Right renal pelvis (tissue), 4 donors: ENCODE measurements around the gene NMNAT1. TPM values are rescaled to one million over a fixed set of nuclear protein-coding genes. Genes with fewer than 3 reads are reported as not detected.
"Not testable (repeated sequence)": the region's sequence is repeated elsewhere in the genome, so short reads cannot be mapped to it uniquely, and the experiment has no call there.

Experiments
- DNase-seq, 4 donors: peaks; one replicate each; pipeline ENCODE4 v3.0.0-alpha.2; 2013; ENCODE audit warnings: low read depth in 4 of 4, low spot score in 3 of 4, missing footprints in 1 of 4
- polyA plus RNA-seq, 4 donors: library from polyadenylated mRNA; unstranded; fragments of 120-200 nt; gene quantifications; one replicate each; pipeline ENCODE4 v1.2.1, GENCODE V29; 2013; ENCODE audit not compliant: insufficient read length in 4 of 4

Gene NMNAT1
- polyA plus RNA-seq, 4 donors, result 19.3 to 23.3 (median 21.6) TPM

DNA sequence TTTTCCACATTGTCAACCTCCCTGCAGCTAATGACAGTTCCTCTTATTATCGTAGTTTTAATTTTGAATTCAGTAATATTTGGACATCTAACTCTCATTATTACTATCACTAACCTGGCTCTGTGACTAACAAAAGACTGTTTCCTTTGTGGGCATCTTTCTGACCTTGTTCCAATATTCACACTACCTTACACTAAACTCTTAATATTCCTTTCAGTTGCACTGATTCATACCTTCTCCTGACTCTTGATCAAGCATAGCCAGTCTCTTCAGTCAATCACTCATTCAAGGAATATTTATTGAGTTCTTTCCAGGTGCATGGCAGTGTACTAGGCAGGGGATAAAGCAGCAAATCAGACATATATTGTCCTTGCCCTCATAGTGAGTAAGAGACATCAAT is 25.4 kb upstream of the NMNAT1 start:
- no peak for DNase-seq

DNA sequence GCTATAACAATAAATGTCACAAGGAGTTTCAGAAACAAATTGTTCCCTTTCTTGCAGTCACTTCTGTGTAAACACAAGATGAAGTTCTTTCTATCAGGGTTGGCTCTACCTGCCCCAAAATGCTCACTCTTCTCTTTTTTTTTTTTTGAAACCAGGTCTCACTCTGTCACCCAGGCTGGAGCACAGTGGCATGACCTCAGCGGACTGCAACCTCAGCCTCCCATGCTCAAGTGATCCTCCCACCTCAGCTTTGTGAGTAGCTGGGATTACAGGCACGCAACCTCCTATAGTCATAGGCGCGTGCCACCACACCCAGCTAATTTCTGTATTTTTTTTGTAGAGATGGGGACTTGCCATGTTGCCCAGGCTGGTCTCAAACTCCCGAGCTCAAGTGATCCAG is 22.7 kb upstream of the NMNAT1 start:
- DNase-seq, result no peak

DNA sequence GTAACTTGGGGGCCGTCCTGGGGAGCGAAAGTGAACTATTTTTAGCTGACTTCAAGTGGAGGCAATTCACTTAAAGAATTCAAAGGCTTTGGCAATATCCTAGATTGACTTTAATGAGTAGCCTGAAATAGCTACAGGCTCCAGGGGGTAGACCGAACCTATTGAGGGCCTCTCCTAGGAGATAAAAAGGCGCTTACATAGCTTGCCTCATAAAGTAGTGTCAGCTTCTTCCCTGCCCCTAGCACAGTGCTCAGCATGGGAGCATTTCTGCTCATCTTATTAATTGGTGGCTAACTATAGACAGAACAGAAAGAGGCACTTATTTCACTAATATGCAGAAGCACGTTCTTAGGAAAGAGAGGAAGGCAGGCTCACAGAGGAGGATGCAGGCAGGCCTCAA is 20.9 kb upstream of the NMNAT1 start:
- no peak for DNase-seq

DNA sequence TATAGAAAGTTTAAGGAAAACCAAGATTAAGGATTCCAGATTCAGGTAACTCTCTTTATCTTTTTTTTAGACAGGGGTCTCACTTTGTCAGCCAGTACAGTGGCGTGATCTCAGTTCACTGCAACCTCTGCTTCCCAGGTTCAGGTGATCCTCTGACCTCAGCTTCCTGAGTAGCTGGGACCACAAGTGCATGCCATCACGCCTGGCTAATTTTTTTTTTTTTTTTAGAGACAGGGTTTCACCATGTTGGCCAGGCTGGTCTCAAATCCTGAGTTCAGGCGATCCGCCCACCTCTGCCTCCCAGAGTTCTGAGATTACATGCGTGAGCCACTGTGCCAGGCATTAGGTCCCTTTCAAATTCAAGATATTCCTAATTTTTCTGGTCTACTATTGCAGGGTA is 16.0 kb upstream of the NMNAT1 start:
- no peak for DNase-seq

DNA sequence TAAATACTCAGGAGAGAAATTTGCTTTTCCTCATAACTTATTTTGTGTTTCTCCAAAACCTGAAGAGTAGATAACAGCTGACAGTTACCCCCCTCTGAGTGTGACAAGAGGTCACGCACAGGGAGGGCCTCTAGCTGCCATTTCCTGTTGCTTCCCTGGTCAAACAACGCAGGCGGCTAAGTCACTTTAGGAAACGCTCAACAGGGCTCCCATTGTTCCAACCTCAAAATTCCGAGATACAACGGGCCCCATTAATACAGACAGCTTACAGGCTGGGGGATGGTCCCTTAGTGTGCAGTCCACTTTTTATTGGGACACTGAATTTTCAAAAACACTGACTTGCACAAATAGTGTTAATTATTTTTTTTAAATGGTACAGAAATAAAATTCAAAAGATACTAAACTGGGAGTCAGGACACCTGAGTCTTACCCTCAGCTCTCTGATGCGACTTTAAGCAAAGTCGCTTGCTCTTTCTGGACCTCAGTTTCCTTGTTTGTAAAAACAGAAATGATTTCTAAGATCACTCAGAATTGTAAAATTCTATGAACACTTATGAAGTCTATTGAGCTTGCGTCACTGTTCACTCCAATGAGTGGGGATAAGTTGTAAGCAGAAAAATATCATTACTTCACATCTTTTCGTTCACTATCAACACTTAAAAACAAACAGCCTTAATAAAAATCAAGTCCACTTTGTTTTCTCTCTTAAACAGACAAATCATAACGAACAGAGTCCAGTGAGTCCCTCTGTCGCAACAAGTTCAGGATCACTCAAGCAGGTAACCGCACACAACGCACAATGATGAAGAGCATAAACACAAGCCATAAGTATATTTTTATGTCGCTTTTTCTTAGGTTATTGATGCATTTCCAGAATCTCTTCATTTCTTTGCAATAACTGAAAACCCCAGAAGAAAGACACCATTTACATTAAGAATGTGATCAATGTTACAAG is 13.6 kb upstream of the NMNAT1 start:
- DNase-seq, result no peak

DNA sequence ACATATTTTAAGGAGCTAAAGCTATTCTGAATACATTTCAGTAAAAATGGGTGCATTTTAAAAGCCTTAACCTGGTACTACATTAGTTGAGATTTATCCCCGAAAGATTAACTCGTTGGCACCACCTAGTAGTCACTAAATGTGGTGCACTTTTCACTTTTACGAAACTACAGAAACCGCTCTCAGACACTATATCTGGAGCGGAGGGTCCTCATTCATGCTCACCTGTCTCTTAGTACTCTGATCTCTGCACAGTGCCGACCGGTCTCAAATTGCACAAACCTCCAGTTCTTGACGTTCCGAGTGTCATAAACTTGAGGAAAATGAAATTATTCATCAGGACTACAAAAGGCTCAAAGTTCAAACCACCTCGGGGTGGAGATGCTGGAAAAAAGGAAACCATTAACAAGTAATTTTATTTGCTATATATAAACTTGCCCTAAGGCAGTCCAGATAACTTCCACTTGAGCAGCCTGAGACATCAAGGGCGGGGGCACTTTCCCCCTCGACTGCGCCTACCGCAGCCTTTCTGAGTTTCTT is 806 bp upstream of the NMNAT1 start:
- DNase-seq, result peak in 2 of 4 donors; percentile 33 to 35

DNA sequence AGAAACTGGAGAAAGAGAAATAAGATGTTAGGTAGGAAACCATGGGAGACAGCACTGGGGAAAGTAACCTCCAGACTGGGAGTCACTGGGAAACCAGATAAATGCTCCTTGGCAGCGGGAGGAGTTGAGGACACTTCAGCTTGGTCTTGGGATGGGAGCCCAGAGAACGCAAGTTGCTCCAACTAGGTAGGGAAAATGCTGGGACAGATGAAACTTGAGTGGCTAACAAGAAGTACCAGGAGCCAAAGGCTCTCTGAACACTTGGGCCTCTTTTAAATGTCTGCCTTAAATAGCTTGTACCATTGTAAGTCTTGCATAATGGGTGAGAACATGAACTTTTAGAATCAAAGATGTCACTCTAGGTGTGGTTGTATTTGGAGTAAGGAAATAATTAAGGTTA is 3.0 kb downstream of the NMNAT1 start:
- DNase-seq, result no peak

DNA sequence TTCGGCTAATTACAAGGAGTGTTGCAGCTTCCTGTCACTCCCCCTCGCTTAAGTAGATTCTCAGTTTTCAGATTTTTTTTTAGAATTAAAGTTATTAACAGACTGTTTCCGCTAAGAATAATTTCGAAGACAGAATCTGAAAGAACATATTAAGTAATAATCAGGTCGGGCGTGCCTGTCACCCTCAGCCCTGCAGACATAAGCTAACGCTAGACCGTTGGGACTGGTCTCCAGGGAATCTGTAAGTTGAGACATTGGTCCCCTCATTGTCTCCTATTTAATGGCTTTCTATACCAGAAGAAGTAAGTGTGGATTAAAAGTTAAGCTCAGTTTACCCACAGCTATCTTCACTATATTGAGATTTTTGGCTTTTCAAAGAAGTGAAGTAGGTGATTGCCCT is 14.5 kb downstream of the NMNAT1 start:
- no peak for DNase-seq

DNA sequence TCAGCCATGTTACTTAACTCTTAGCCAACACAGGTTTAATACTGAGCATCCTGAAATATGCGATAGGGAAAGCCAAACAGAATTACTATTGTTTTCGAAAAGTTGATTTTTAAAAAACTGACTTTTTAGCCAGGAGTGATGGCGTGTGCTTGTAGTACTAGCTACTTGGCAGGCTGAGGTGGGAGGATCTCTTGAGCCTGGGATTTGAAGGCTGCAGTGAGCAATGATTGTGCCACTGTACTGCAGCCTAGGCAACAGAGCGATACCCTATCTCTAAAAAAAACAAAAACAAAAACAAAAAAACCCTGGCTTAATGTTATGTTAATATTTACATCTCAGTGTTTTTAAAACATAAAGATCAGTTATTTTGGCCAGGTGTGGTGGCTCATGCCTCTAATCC is 16.7 kb downstream of the NMNAT1 start:
- no peak for DNase-seq

DNA sequence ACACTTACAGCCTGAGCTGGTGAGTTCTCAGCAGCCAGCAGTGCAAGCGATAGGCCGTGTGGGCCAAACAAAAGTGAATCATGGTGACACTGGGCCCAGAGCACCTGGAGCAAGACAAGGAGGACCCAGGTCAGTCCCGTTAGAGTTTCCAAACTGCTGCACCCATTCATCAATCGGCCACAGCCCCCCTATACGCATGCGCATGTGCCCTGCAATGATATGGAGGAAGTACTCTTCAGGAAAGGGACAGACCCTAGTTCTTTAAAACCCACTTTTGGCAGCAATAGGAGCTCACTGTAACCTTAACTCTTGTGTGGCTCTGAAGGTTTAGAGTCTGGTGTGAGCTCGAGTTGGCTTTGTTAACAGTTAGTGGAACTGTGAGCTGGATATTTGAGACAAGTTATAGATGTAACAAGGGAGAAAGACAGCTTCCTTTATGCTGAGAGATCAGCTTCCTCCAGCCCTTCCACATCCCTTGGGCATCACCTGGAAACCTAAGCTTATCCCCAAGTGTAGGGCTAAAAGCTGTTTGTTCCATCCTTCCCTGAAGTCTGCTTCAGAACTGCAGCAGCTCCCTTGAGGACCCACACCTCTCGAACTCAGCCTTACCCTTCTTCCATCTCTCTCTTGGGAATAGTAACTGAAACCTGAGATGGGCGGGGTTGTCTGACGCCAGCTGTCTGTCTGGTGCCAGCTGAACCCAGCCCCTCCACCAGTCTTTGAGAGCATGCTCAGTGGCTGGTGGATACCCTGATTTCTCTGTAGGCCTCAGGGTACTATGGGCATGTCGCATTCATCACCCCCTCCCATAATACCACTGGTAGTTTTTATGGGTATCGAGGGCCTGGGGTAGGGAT is 17.7 kb downstream of the NMNAT1 start:
- DNase-seq, result no peak

DNA sequence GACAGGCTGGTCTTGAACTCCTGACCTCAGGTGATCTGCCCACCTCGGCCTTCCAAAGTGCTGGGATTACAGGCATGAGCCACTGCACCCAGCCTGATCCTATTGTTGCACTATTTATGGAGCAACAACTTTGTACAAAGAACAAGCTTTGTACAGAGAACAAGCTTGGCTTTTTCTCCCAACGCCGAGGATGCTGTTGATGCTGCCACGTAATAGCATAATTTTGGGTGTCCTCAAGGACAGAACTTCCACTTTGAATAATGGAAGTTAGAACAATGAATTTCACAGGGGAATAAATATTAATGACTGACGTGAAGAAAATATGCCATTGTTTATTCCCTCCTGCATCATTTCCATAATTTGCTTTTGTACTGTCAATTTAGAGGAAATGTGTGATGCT is 41.0 kb downstream of the NMNAT1 start:
- DNase-seq, result no peak

DNA sequence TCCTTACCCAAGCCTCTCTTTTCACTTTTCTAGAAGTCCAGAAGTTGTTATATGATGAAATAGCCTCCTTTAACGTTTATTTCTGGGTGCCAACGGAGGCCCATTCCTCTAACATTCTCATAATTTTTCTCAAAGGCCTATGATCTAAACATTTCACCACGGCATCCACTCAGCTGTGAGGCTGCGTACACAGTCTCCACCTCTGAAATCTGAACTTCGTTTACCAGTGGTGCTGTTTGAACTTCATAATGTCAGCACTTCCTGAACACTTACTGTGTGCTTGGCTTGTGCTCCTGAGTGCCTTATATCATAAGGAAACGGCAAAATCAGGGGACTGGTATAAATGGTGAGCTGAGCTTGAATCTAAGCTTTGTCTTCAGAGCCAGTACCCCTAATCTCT is 41.7 kb downstream of the NMNAT1 start:
- no peak for DNase-seq

DNA sequence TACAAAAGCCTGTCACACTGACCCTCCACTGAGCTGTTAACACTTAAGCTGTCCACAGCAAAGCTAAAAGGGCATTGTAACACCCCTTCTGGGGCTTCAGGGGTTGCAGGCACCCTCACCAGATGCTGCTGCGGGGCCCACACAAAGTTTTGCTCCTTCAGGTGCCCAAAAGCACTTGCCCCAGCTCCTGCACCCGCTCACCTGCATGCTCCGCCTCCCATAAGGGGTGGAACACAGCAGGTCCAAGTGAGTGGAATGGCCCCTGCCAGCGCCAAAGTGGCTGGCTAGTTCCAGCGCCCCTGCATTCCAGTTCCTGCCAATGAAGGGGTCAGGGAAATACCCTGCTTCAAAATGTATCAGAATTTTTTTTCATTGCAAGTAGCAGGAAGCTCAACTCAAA is 46.5 kb downstream of the NMNAT1 start:
- DNase-seq, result no peak

DNA sequence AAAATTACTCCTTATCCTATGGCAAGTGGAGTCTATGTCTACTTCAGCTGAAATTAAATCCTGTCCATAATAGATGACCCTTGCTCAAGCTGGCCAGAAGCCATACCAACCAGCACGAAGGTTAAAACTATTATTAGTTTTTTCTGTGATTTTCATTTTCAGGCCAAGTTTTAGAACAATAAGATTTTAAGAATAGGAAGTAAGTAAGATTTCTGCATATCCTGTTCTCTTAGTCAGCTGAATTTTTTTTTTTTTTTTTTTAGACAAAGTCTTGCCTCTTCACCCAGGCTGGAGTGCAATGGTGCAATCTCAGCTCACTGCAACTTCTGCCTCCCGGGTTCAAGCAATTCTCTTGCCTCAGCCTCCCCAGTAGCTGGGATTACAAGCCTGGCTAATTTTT is 47.7 kb downstream of the NMNAT1 start:
- no peak for DNase-seq

DNA sequence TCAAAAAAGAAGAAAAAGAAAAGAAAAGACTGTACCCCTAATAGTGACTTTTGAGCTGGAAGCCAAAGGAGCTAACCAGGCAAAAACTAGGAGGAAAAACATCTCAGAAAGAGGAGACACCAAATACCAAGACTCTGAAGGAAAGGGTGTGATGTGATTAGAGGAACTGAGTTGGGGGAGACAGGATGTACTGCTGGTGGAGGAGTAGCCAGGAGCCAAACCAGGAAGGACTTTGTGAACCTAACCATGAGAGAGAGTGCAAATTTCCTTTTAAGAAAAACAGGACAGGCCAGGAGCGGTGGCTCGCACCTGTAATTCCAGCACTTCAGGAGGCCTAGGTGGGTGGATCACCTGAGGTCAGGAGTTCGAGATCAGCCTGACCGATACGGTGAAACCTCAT is 49.6 kb downstream of the NMNAT1 start:
- no peak for DNase-seq

DNA sequence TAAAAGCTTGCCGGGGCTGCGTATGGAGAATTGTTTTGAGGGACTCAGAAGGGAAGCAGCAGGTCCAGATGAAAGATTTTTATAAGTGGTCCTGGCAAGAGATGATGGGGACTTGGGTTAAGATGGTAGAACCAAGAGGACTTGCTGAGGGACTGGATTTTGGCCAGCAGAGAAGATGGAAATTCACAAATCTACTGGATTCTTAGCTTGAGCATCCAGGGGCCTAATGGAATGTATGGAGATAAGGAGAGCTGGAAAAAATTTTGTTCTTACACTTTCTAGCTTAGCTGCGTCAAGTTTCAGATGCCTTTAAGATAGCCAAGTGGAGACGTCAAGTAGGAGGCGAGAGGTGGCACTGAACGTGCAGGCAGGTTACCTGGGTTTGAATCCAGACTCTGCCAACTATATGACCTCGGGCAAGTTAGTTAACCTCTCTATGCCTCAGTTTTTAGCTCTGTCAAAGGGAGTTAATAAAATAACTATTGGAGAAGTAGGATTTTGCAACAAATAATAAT is 50.3 kb downstream of the NMNAT1 start:
- no peak for DNase-seq

DNA sequence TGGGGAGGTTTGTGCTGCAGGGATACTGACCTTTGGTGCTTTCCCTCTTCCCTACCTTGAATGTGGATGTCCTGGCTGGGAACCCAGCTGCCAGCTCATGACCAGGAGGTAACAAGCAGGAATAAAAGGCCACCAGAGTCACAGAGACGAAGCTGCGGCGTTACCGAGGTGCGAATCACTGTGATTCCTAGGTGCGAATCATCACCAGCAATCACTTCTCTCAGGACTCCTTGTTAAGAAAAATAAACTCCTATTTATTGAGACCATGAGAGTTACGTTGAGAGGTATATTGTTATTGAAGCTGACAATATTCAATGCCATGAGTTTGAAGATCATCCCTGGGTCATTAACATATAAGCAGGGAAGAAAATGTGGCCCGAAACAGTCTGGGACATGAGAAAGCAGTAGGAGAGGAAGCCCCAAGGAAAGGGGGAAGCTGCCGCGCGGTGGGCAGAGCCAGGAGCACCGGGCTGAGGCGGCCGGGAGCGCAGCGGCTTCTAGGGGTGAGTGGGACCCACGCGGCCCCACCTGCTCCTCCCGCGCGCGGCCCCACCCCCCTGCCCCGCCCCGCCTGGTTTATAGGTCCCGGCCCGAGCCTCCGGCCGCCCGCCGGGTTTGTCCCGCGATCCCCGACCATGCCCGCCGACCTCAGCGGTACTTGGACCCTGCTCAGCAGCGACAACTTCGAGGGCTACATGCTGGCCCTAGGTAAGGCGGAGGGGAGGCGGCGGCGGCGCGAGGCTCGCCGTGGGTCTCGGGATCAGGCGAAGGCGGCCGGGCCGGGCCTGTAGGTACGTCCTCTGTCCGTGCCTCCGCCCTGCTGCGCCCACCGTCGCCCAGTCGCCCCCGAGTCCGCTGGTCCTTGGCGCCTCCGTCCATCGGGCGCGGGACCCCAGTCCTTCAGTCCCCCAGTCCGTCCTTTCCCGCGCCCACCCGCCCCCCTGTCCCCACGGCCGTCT is 53.6 kb downstream of the NMNAT1 start, which contains the start of gene RBP7:
RBP7 (plus strand) TSS at position 605 of the 959 bp plus-strand sequence; CDS start at position 636, 31 bp downstream.
- DNase-seq, result no peak

DNA sequence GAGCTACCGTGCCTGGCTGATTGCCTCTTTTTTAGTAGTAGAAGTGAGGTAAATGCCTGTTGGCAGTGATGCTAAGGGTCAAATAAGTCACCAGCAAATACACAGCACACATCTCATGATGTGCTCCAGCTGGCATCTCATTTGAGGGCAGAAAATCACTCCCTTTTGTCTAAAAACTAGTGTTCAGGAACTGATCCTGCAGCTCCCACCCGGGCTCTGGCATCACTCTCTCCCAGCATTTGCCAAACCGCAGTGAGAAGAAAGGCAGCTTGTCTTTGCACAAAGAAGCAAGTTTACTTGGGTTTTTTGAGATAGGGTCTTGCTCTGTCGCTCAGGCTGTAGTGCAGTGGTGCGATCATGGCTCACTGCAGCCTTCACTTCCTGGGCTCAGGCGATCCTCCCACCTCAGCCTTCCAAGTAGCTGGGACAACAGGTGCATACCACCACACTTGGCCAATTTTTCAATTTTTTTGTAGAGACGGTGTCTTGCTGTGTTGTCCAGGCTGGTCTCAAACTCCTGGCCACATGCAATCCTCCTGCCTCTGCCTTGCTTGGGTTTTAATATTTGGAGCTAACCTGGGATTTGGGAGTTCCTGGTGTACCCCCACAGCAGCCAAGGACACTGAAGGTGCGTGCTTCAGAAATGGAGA is 57.9 kb downstream of the NMNAT1 start:
- DNase-seq, result no peak

DNA sequence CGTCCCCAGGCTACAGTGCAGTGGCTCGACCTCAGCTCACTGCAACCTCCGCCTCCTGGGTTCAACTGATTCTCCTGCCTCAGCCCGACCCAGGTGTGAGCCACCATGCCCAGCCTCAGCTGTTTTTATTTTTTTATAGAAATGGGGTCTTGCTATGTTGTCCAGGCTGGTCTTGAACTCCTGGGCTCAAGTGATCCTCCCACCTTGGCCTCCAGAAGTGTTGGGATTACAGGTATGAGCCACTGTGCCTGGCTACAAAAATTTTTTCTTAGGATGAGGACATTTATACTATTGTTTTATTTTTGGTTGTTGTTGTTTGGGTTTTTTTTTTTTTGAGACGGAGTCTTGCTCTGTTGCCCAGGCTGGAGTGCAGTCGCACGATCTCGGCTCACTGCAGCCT is 62.0 kb downstream of the NMNAT1 start:
- not testable (repeated sequence) for DNase-seq
